HepG2 (cell line): ENCODE data around the gene PRSS8. TPM values are rescaled to one million over a fixed set of nuclear protein-coding genes. Genes with fewer than 3 reads are reported as not detected.

Source experiments
- ATAC-seq: fragments of 200-7000 bp; cut with Tn5 transposase; 3 replicates; pipeline ENCODE4 v1.9.1; 2020; ENCODE audit warnings: mild to moderate bottlenecking, moderate library complexity
- BruUV-seq: library from RNA; stranded (reverse); fragments of 400-500 nt; replicated peaks from 2 replicates; lab custom pipeline; 2021; lab: Mats Ljungman, UMichigan
- CTCF ChIA-PET: fragments of 300-600 bp; formaldehyde crosslinking; extraction: SDS; loops from one replicate; lab custom pipeline; 2021; ENCODE audit warnings: low total read pairs, inconsistent platforms, low intra/inter-chr PET ratio; lab: Yijun Ruan, JAX
- POLR2A ChIA-PET: fragments of 350-600 bp; sonication (Branson Sonifier 250); formaldehyde crosslinking; loops from one replicate; lab custom pipeline; 2020; ENCODE audit warnings: antibody characterized with exemption, inconsistent platforms; lab: Yijun Ruan, JAX
- DNase-seq: peaks from one replicate; pipeline ENCODE4 v3.0.0-alpha.2; 2015; ENCODE audit warnings: low spot score
- FAIRE-seq: peaks from 3 replicates; lab custom pipeline; 2011; peaks lifted over from hg19 to GRCh38; lab: Jason Lieb, UNC
- H2AFZ ChIP-seq: one replicate; pipeline ENCODE4 v1.6.1; 2011; ENCODE audit warnings: low read length, inconsistent platforms
- H3K27ac ChIP-seq: fragments of 300-600 bp; 3 replicates; pipeline ENCODE4 v1.8.0; 2011; ENCODE audit warnings: mixed run types, mild to moderate bottlenecking, mixed read lengths, low read length, inconsistent platforms; ENCODE audit not compliant: insufficient read depth; ENCODE audit errors: extremely low read length
- H3K27me3 ChIP-seq, 2 experiments: fragments of 200-600 bp in 1 of 2; 2 replicates in 1 of 2; 3 replicates in 1 of 2; pipeline versions ENCODE4 v1.6.0 to v1.8.0; 2011; ENCODE audit warnings: low read length in 2 of 2, mild to moderate bottlenecking in 2 of 2, moderate library complexity in 2 of 2, inconsistent platforms in 1 of 2; ENCODE audit not compliant: insufficient read depth in 2 of 2, control insufficient read depth in 1 of 2
- H3K36me3 ChIP-seq, 2 experiments: fragments of 200-600 bp in 1 of 2; replicated peaks in 1 of 2; 2 replicates in 1 of 2; 3 replicates in 1 of 2; pipeline versions ENCODE4 v1.5.1 to v1.8.0; 2011; ENCODE audit warnings: low read length in 2 of 2, inconsistent platforms in 1 of 2; ENCODE audit not compliant: insufficient read depth in 2 of 2, control insufficient read depth in 1 of 2
- H3K4me1 ChIP-seq: 2 replicates; pipeline ENCODE4 v1.5.1; 2012; ENCODE audit warnings: low read length, inconsistent platforms; ENCODE audit not compliant: insufficient read depth
- H3K4me2 ChIP-seq: 2 replicates; pipeline ENCODE4 v1.6.0; 2011; ENCODE audit warnings: low read depth, low read length, inconsistent platforms
- H3K4me3 ChIP-seq, 3 experiments: fragments of 200-600 bp in 1 of 3; sonication (generic), shearing (Covaris generic) in 1 of 3; replicated peaks in 1 of 3; 2 replicates each; pipeline ENCODE4 v1.5.1; 2011 to 2016; ENCODE audit warnings: low read length in 3 of 3, inconsistent platforms in 2 of 3, low read depth in 2 of 3, mild to moderate bottlenecking in 2 of 3, control low read depth in 1 of 3, mixed read lengths in 1 of 3; ENCODE audit not compliant: insufficient read depth in 1 of 3
- H3K79me2 ChIP-seq: one replicate; pipeline ENCODE4 v1.6.1; 2011; ENCODE audit warnings: low read length, inconsistent platforms; ENCODE audit not compliant: insufficient read depth
- H3K9ac ChIP-seq: 2 replicates; pipeline ENCODE4 v1.6.0; 2011; ENCODE audit warnings: mild to moderate bottlenecking, low read depth, low read length, inconsistent platforms; ENCODE audit not compliant: insufficient read depth
- H3K9me3 ChIP-seq: 2 replicates; pipeline ENCODE4 v1.5.1; 2012; ENCODE audit warnings: mild to moderate bottlenecking, low read length
- H4K20me1 ChIP-seq: 2 replicates; pipeline ENCODE4 v1.6.0; 2011; ENCODE audit warnings: inconsistent platforms, mild to moderate bottlenecking, low read length, moderate library complexity; ENCODE audit not compliant: insufficient read depth
- ATF1 ChIP-seq: IDR thresholded peaks from 2 replicates; pipeline ENCODE4 v1.6.1; 2016; ENCODE audit warnings: mild to moderate bottlenecking, control low read depth
- CC2D1A ChIP-seq: sonication (generic); formaldehyde crosslinking; IDR thresholded peaks from 2 replicates; pipeline ENCODE4 v1.8.1; 2023; ENCODE audit warnings: mild to moderate bottlenecking, missing genetic modification reagents
- HNRNPL ChIP-seq: fragments of 200-400 bp; formaldehyde crosslinking; IDR thresholded peaks from 2 replicates; pipeline ENCODE4 v1.6.1; 2017; ENCODE audit warnings: mild to moderate bottlenecking, low read depth, low read length
- KLF12 ChIP-seq: sonication (generic); formaldehyde crosslinking; IDR thresholded peaks from 2 replicates; pipeline ENCODE4 v1.4.0; 2020; ENCODE audit warnings: missing genetic modification reagents, borderline replicate concordance
- KLF13 ChIP-seq: sonication (generic); formaldehyde crosslinking; IDR thresholded peaks from 2 replicates; pipeline ENCODE4 v1.4.0; 2020; ENCODE audit warnings: mild to moderate bottlenecking, missing genetic modification reagents
- SIN3A ChIP-seq: IDR thresholded peaks from 2 replicates; pipeline ENCODE4 v1.6.1; 2011; ENCODE audit warnings: low read depth, mild to moderate bottlenecking, control low read depth, low read length, borderline replicate concordance
- SKI ChIP-seq: fragments of 450-650 bp; IDR thresholded peaks from one replicate; pipeline ENCODE4 v1.6.1; 2018; ENCODE audit warnings: mild to moderate bottlenecking; ENCODE audit not compliant: partially characterized antibody
- SNAPC2 ChIP-seq: sonication (generic); formaldehyde crosslinking; IDR thresholded peaks from 2 replicates; pipeline ENCODE4 v1.8.1; 2022; ENCODE audit warnings: mild to moderate bottlenecking, missing genetic modification reagents
- SRY ChIP-seq: sonication (generic); formaldehyde crosslinking; IDR thresholded peaks from 2 replicates; pipeline ENCODE4 v1.8.0; 2022; ENCODE audit warnings: mild to moderate bottlenecking, missing genetic modification reagents
- ZNF382 ChIP-seq: sonication (generic); formaldehyde crosslinking; IDR thresholded peaks from 2 replicates; pipeline ENCODE4 v1.5.0; 2020; ENCODE audit warnings: missing genetic modification reagents, mild to moderate bottlenecking, borderline replicate concordance
- WGBS: methylation state at CpG from one replicate; pipeline ENCODE4 v1.1.6; 2017; ENCODE audit warnings: low lambda C conversion rate; 5-methylcytosine and 5-hydroxymethylcytosine counted together
- in situ Hi-C: cut with HindIII; loops from 2 replicates; pipeline ENCODE4 v1.10.0; 2017; ENCODE audit warnings: low pct_unique_long_range_greater_than_20kb; ENCODE audit not compliant: extremely low pct_ligation_motif_present
- intact Hi-C: fragments of 100-400 bp; cut with micrococcal nuclease; formaldehyde crosslinking; loops from one replicate; pipeline ENCODE4 v1.10.0; 2022; ENCODE audit not compliant: unreplicated experiment
- polyA plus RNA-seq, 8 experiments: library from polyadenylated mRNA; depleted of rRNA in 3 of 8; stranded (reverse) in 7 of 8; unstranded in 1 of 8; fragments of >200 nt; fragmentation: Illumina TruSeq in 4 of 8; extraction: Trizol in 4 of 8; gene quantifications; 2 replicates each; pipeline versions ENCODE4 v1.2.1 to v1.2.3, GENCODE V29; 2011 to 2016; ENCODE audit warnings: low read depth in 4 of 8, missing spikeins in 1 of 8, mixed read lengths in 1 of 8; ENCODE audit not compliant: insufficient read depth in 1 of 8
- total RNA-seq, 5 experiments: library from RNA; depleted of rRNA; stranded (reverse); fragments of >200 nt; fragmentation: Illumina TruSeq; extraction: Trizol; gene quantifications; 2 replicates each; pipeline ENCODE4 v1.2.3, GENCODE V29; 2016; ENCODE audit warnings: low read depth in 1 of 5
- TF ChIP-seq, protein P1 (sequence below): sonication (generic); formaldehyde crosslinking; IDR thresholded peaks from 2 replicates; pipeline ENCODE4 v1.4.0; 2020; ENCODE audit warnings: mild to moderate bottlenecking, low read depth, missing genetic modification reagents
- TF ChIP-seq, protein P2 (sequence below): sonication (generic); formaldehyde crosslinking; IDR thresholded peaks from 2 replicates; pipeline ENCODE4 v1.4.0; 2020; ENCODE audit warnings: missing genetic modification reagents; ENCODE audit errors: not compliant biosample characterization
- TF ChIP-seq, protein P3 (sequence below): IDR thresholded peaks from 2 replicates; pipeline ENCODE4 v1.6.1; 2012; ENCODE audit warnings: low read length, improper control_type of control experiment
- TF ChIP-seq, protein P4 (sequence below): sonication (generic); formaldehyde crosslinking; IDR thresholded peaks from 2 replicates; pipeline ENCODE4 v1.4.0; 2020; ENCODE audit warnings: mild to moderate bottlenecking, missing genetic modification reagents

PRSS8 gene
- total and polyA plus RNA-seq, 2 of the 13 experiments (the other 11 are each of a cell fraction or from before 2014, with no cell fraction given): 2.6 to 7.2 TPM

DNA sequence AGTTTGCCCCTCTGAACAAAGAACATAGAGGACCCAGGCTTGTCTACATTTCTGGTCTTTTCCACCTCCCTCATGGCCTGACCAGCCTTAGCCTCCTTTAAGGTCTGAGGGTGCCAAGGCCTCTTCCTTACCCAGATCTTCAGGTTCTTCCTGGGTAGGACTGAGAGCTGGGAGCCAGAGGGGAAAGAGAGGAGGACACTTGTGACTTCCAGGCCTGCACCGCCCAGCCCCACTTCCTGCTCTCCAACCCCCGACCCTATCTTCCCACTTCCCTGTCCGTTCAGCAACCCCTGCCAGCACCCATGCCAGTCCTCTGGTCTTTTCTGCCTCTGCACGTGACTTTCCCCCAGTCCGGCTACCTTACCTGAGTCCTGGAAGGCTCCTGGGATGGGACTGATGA is 13.8 kb upstream of the PRSS8 start:
- Histone ChIP-seq H3K27ac (no peak overlapping the region), H3K4me1 (peaks cover 36% of the 10 kb centered on the region), H2AFZ (no peak overlapping the region), H4K20me1 (no peaks in the 10 kb centered on the region), H3K36me3 (no peaks in the 10 kb centered on the region), H3K79me2 (no peaks in the 10 kb centered on the region), H3K9me3 (no peaks in the 10 kb centered on the region), H3K9ac (no peak overlapping the region), H3K4me3 (no peak overlapping the region), H3K27me3 (peaks cover 1 to 33% of the 10 kb centered on the region in 2 experiments; a peak in 4 of 5 replicates), H3K4me2 (0 out of 2 replicates have a peak overlapping the region, but pooled peaks have one; percentile 2)
- intact Hi-C loops: loop anchor here (10.0 kb wide), 1 partner anchor 195 kb away; the partner anchor contains the start of gene SETD1A
- WGBS: 23% methylated on average over 5 of the region's 5 CpGs
- in situ Hi-C loops: no loop called here
- ATAC-seq (peak; percentile 11; the same call in 2 of the 3 replicates), FAIRE-seq (no peak), DNase-seq (no peak)
- ChIA-PET POLR2A (interaction anchor here (0.8 kb wide), 1 partner anchor 9 kb away, joined by 3 read pairs; no protein-coding TSS in a partner anchor), CTCF (no interaction called here)
- no TSS peak for BruUV-seq
- TF ChIP-seq, protein P1, sequence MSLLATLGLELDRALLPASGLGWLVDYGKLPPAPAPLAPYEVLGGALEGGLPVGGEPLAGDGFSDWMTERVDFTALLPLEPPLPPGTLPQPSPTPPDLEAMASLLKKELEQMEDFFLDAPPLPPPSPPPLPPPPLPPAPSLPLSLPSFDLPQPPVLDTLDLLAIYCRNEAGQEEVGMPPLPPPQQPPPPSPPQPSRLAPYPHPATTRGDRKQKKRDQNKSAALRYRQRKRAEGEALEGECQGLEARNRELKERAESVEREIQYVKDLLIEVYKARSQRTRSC (CRISPR knock-in tag): no peak
- TF ChIP-seq HNRNPL: no peak
- TF ChIP-seq, protein P2, sequence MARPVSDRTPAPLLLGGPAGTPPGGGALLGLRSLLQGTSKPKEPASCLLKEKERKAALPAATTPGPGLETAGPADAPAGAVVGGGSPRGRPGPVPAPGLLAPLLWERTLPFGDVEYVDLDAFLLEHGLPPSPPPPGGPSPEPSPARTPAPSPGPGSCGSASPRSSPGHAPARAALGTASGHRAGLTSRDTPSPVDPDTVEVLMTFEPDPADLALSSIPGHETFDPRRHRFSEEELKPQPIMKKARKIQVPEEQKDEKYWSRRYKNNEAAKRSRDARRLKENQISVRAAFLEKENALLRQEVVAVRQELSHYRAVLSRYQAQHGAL (CRISPR knock-in tag): no peak
- TF ChIP-seq CC2D1A (CRISPR knock-in tag): no peak
- TF ChIP-seq KLF12 (CRISPR knock-in tag): no peak

DNA sequence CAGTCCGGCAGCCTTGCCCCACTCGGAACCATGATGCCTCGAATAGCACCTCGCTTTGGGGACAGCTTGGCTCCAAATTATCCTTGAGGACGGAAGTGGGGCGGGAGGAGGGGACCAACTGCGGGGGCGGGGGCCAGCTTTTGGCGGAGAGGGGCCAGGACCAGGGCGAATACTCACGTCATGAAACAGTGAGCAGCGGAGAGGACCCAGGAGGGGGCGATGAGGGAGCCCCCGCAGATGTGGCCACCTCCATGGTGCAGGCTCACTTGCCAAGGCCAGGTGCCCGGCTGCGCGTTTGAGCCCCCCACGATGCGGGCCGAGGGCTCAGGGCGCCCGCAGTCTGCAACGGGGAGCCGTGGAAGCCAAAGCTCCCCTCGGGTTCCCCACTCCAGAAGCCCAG is 13.4 kb upstream of the PRSS8 start:
- intact Hi-C loops: loop anchor here (10.0 kb wide), 1 partner anchor 194 kb away; the partner anchor contains the start of gene SETD1A
- Histone ChIP-seq H3K27ac (no peak overlapping the region), H3K9ac (no peak overlapping the region), H3K36me3 (no peaks in the 10 kb centered on the region), H4K20me1 (no peaks in the 10 kb centered on the region), H3K4me1 (peaks cover 36% of the 10 kb centered on the region), H3K79me2 (no peaks in the 10 kb centered on the region), H3K4me3 (no peak overlapping the region), H2AFZ (no peak overlapping the region), H3K4me2 (no peak overlapping the region), H3K9me3 (no peaks in the 10 kb centered on the region), H3K27me3 (peaks cover 1 to 33% of the 10 kb centered on the region in 2 experiments; a peak in 4 of 5 replicates)
- 70% methylated on average over 11 of the region's 25 CpGs for WGBS
- ChIA-PET CTCF (no interaction called here), POLR2A (no interaction called here)
- in situ Hi-C loops: no loop called here
- FAIRE-seq (no peak), ATAC-seq (no peak), DNase-seq (no peak)
- BruUV-seq: no TSS peak
- TF ChIP-seq, protein P3, sequence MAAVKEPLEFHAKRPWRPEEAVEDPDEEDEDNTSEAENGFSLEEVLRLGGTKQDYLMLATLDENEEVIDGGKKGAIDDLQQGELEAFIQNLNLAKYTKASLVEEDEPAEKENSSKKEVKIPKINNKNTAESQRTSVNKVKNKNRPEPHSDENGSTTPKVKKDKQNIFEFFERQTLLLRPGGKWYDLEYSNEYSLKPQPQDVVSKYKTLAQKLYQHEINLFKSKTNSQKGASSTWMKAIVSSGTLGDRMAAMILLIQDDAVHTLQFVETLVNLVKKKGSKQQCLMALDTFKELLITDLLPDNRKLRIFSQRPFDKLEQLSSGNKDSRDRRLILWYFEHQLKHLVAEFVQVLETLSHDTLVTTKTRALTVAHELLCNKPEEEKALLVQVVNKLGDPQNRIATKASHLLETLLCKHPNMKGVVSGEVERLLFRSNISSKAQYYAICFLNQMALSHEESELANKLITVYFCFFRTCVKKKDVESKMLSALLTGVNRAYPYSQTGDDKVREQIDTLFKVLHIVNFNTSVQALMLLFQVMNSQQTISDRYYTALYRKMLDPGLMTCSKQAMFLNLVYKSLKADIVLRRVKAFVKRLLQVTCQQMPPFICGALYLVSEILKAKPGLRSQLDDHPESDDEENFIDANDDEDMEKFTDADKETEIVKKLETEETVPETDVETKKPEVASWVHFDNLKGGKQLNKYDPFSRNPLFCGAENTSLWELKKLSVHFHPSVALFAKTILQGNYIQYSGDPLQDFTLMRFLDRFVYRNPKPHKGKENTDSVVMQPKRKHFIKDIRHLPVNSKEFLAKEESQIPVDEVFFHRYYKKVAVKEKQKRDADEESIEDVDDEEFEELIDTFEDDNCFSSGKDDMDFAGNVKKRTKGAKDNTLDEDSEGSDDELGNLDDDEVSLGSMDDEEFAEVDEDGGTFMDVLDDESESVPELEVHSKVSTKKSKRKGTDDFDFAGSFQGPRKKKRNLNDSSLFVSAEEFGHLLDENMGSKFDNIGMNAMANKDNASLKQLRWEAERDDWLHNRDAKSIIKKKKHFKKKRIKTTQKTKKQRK: no peak
- TF ChIP-seq SIN3A: no peak
- TF ChIP-seq KLF13 (CRISPR knock-in tag): no peak
- no peak for TF ChIP-seq SRY (CRISPR knock-in tag)
- no peak for TF ChIP-seq SKI
- no peak for TF ChIP-seq ZNF382 (CRISPR knock-in tag)
- no peak for TF ChIP-seq SNAPC2 (CRISPR knock-in tag)
- TF ChIP-seq, protein P4, sequence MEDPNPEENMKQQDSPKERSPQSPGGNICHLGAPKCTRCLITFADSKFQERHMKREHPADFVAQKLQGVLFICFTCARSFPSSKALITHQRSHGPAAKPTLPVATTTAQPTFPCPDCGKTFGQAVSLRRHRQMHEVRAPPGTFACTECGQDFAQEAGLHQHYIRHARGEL (CRISPR knock-in tag): no peak
- no peak for TF ChIP-seq ATF1 (CRISPR knock-in tag)
